Stimulated activated CD8-positive, alpha-beta memory T cell treated with anti-CD3 and anti-CD28 coated beads, Interleukin-2, amount 100 ng/mL, for 48 hours (primary cell): ENCODE results near the gene PSMC4.
A peak's percentile ranks its signal among the peaks of the same experiment; 100 is the strongest.

ENCODE experiments used
- DNase-seq, 2 donors: peaks; one replicate each; pipeline ENCODE4 v3.0.0-alpha.2; 2020; ENCODE audit warnings: low read depth in 2 of 2

The PSMC4 gene

GRCh38 chr19:39993605-39994004, 22.6 kb downstream of the PSMC4 start:
- no peak for DNase-seq

DNA sequence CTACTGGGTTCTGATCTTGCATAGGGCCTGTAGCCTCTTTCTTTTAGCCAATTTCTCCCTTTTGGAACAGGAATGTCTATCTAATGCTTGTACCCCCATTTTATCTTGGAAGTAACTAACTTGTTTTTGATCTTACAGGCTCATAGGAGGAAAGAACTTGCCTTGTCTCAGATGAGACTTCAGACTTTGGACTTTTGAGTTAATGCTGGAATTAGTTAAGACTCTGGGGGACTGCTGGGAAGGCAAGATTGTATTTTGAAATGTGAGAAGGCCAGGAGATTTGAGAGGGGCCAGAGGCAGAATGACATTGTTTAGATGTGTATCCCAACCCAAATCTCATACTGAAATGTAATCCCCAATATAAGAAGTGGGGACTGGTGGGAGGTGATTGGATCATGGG, 23.4 kb downstream of the PSMC4 start:
- no peak for DNase-seq

GRCh38 chr19:39995794-39996193, 24.8 kb downstream of the PSMC4 start:
- DNase-seq, result no peak

DNA sequence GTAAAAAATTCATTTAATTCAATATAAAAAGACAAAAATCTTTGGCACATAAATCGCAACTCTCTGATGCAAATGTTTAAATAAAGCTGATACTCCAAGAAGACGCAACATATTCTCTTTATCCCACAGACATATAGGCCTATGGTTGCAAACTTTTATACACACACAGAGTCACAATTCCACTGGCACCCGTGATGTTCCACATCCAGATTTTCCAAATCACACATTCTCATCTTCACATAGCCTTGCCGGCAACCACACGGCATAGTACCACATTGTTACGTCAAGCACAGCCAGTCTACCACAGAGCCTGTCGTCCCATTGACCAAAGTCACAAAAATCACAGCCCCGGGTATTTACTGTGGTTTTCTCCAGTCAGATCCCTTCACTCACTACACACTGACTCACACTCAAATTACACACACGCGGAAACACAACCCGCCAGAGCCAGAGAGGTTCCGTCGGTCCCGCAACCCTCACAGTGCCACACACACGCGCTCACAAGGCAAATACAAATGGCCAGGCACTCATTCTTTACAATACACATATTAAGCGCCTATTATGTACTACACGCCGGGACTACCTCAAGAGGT, 25.3 kb downstream of the PSMC4 start:
- peak; percentile 12 to 13 for DNase-seq

- peak; percentile 88 for DNase-seq
These were observed 26.1 kb downstream of the PSMC4 start, which contains the start of gene ZNF546 for GRCh38 chr19:39996811-39997637. ZNF546 (plus strand) TSS chr19:39997060; CDS start chr19:39998327, 1,267 bp downstream.

DNA sequence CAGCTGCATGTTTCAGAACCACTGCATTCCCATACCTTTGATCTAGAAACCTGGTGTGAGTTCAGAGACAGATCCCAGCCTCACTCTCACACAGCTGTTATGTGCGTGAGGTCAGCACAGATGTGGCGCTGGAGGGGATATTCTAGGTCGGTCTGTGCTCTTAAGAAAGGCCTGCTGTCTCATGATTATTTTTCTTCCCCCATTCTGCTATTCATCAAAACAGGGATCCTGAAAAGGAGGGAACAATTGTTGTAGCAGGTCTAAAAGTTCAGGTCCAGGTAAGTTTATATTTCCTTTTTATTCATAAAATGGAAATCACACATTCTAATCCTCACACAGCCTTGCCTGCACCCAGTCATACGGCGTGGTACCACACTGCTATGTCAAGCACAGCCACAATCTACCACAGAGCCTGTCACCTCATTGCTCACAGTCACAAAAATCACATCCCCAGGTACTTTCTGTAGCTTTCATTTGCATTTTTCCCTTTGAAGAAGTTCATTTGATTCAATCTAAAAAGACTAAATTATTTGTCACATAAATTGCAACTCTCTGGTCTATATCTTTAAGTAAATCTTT, 26.8 kb downstream of the PSMC4 start:
- peak in 1 of 2 donors; percentile 11 for DNase-seq

DNA sequence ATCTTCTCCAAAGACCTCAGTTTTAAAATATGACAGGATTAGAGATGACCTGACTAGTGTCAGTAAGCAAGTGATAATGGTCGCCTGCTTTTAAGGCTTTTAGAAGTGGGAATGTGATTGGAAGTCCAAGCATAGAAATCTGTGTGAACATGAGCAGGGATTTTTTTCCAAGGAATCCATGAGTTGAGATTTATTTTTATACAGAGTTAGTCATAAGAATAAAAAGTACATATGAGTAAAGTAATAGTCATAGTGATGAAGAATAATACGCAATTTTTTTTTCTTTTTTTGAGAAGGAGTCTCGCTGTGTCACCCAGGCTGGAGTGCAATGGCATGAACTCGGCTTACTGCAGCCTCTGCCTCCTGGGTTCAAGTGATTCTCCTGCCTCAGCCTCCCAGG, 27.5 kb downstream of the PSMC4 start:
- no peak for DNase-seq

DNA sequence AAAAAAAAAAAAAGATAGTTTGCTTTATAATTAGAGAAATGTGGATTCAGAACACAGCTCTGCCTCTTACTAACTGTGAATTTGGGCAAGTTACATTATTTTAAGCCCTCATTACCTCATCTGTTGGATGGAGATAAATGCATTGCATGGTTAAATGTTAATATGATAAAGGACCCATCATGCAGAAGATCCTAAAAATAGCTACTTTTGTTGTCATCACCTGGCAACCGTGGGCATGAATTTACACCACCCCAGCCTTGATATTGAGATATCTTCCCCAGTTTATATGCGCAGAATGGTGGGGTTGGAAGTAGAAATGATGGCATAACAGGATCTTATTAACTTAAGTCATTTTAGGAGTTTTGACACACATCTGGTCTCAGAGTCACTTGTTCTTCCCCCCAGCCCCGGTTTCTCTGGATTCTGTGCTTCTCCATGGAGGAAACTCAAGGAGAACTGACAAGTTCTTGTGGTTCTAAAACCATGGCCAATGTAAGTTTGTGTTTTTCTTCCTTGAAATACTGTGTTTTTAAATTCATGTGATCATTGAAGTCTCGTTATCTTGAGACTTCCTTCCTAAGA, 34.8 kb downstream of the PSMC4 start:
- no peak for DNase-seq

GRCh38 chr19:40006273-40006691, 35.3 kb downstream of the PSMC4 start:
- DNase-seq, result no peak

GRCh38 chr19:40009674-40010073, 38.7 kb downstream of the PSMC4 start:
- DNase-seq, result no peak

DNA sequence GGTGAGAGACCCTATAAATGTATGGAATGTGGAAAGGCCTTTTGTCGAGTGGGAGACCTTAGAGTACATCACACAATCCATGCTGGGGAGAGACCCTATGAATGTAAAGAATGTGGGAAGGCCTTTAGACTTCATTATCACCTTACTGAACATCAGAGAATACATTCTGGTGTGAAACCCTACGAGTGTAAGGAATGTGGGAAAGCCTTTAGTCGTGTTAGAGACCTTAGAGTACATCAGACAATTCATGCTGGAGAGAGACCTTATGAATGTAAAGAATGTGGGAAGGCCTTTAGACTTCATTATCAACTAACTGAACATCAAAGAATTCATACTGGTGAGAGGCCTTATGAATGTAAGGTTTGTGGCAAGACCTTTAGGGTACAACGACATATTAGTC, 43.0 kb downstream of the PSMC4 start:
- no peak for DNase-seq

DNA sequence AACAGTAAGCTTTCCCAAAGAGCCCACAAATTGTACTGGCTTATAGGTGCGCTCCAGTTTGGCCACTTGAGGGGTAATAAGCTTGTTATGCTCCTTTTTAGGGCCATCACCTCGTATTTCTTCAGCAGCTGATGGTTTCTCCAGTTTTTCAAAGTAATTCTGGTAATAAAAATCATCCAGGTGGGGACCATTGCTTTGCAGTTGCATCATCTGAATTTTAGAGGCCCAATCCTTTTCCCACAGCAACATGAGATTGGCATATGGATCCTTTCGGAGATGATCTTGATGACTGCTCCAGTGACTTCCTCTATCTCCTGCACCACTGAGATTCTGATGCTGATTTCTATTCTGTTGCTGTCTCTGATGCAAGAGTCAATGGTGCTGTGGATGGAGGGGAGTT, 53.0 kb downstream of the PSMC4 start:
- DNase-seq, result no peak

GRCh38 chr19:40025938-40026596, 55.1 kb downstream of the PSMC4 start:
- DNase-seq, result no peak

DNA sequence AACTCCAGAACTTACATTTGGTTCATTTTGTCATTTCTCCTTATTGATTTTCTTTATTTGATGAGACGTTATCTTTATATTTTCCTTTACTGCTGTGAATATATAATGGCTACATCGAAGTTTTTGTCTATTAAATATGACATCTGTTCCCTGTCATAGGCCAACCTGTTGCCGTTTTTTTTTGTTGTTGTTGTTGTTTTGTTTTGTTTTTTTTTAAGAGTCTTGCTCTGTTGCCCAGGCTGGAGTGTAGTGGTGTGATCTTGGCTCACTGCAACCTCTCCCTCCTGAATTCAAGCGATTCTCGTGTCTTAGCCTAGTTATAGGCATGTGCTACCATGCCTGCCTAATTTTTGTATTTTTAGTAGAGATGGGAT, 55.6 kb downstream of the PSMC4 start:
- DNase-seq, result no peak
